ENCODE results near the gene TRAPPC3L. TPM values are rescaled to one million over a fixed set of nuclear protein-coding genes. Genes with fewer than 3 reads are reported as not detected.

TRAPPC3L gene
- polyA plus RNA-seq, 1 donor from 2014 or later = not detected

DNA sequence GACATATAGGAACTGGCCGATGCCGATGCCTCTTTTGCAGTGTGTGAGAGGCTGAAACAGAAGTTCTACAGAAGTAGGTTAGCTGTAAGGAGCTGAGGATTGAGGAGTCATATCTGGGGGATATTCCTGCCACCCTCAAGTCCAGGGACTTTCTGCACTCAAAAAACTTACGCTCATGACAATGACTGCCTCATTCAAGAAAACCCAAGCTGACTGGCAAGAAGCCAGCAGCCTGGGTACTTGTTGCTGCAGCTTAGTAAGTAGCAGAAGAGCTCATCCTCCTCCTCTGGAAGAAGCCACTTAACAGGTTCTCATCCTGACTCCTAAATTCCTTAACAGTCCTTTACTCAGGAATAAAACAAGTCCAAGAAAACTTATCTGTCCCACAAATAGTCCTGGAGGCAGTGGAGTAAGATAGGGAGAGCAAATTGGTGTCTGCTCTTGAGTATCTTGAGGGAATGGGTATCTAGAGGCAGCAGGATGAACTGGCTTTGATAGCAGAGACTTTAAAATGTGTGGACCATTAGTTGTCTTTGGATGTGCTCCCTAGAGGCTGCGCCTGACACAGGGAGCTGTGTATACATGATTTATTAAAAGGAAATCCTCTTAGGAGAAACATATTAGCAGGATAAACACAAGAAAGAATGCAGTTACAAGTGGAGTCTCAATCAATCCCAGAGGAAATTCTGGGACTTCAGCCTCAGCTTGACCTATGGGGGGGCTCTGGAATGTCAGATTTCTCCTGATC, 26.7 kb downstream of the TRAPPC3L start:
- Histone ChIP-seq H3K27me3 (ENCODE audit: insufficient read depth, low read depth, low read length) (no peaks in the 10 kb centered on the region), H3K4me2 (ENCODE audit: low read length) (no peak overlapping the region), H3K9me3 (ENCODE audit: low read length) (no peaks in the 10 kb centered on the region), H3K9me2 (ENCODE audit: insufficient read depth, low read length) (no peaks in the 10 kb centered on the region), H3K4me3 (ENCODE audit: low read length) (no peak overlapping the region), H4K20me1 (ENCODE audit: insufficient read depth) (no peaks in the 10 kb centered on the region), H3F3A (ENCODE audit: insufficient read depth, low read length, poor library complexity, severe bottlenecking) (no peaks in the 10 kb centered on the region), H3K36me3 (ENCODE audit: insufficient read depth, low read length) (no peaks in the 10 kb centered on the region), H3K27ac (ENCODE audit: low read length) (no peak overlapping the region), H3K79me2 (replicated peaks; ENCODE audit: insufficient read depth, low read length) (no peaks in the 10 kb centered on the region), H3K9ac (ENCODE audit: low read length) (no peak overlapping the region), H2AFZ (ENCODE audit: low read depth, low read length) (no peak overlapping the region)
- TF ChIP-seq, protein P1, sequence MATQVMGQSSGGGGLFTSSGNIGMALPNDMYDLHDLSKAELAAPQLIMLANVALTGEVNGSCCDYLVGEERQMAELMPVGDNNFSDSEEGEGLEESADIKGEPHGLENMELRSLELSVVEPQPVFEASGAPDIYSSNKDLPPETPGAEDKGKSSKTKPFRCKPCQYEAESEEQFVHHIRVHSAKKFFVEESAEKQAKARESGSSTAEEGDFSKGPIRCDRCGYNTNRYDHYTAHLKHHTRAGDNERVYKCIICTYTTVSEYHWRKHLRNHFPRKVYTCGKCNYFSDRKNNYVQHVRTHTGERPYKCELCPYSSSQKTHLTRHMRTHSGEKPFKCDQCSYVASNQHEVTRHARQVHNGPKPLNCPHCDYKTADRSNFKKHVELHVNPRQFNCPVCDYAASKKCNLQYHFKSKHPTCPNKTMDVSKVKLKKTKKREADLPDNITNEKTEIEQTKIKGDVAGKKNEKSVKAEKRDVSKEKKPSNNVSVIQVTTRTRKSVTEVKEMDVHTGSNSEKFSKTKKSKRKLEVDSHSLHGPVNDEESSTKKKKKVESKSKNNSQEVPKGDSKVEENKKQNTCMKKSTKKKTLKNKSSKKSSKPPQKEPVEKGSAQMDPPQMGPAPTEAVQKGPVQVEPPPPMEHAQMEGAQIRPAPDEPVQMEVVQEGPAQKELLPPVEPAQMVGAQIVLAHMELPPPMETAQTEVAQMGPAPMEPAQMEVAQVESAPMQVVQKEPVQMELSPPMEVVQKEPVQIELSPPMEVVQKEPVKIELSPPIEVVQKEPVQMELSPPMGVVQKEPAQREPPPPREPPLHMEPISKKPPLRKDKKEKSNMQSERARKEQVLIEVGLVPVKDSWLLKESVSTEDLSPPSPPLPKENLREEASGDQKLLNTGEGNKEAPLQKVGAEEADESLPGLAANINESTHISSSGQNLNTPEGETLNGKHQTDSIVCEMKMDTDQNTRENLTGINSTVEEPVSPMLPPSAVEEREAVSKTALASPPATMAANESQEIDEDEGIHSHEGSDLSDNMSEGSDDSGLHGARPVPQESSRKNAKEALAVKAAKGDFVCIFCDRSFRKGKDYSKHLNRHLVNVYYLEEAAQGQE (IDR thresholded peaks at IDR 0.05; ENCODE audit: borderline replicate concordance) = no peak
- TF ChIP-seq EP300 (conservative IDR thresholded peaks at IDR 0.05; ENCODE audit: poor library complexity, severe bottlenecking) (no peak), SMC3 (conservative IDR thresholded peaks at IDR 0.05; ENCODE audit: poor library complexity) (no peak), TAF1 (IDR thresholded peaks at IDR 0.05; ENCODE audit: low read depth) (no peak), EZH2 (IDR thresholded peaks at IDR 0.05; ENCODE audit: borderline replicate concordance, insufficient read depth, low read length, poor library complexity, severe bottlenecking) (no peak), MXI1 (conservative IDR thresholded peaks at IDR 0.05; ENCODE audit: poor library complexity, severe bottlenecking) (no peak), RAD21 (conservative IDR thresholded peaks at IDR 0.05) (no peak), POLR2AphosphoS5 (IDR thresholded peaks at IDR 0.05) (no peak)
- TF ChIP-seq, protein P2, sequence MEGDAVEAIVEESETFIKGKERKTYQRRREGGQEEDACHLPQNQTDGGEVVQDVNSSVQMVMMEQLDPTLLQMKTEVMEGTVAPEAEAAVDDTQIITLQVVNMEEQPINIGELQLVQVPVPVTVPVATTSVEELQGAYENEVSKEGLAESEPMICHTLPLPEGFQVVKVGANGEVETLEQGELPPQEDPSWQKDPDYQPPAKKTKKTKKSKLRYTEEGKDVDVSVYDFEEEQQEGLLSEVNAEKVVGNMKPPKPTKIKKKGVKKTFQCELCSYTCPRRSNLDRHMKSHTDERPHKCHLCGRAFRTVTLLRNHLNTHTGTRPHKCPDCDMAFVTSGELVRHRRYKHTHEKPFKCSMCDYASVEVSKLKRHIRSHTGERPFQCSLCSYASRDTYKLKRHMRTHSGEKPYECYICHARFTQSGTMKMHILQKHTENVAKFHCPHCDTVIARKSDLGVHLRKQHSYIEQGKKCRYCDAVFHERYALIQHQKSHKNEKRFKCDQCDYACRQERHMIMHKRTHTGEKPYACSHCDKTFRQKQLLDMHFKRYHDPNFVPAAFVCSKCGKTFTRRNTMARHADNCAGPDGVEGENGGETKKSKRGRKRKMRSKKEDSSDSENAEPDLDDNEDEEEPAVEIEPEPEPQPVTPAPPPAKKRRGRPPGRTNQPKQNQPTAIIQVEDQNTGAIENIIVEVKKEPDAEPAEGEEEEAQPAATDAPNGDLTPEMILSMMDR (IDR thresholded peaks at IDR 0.05; ENCODE audit: poor library complexity, severe bottlenecking) = no peak

DNA sequence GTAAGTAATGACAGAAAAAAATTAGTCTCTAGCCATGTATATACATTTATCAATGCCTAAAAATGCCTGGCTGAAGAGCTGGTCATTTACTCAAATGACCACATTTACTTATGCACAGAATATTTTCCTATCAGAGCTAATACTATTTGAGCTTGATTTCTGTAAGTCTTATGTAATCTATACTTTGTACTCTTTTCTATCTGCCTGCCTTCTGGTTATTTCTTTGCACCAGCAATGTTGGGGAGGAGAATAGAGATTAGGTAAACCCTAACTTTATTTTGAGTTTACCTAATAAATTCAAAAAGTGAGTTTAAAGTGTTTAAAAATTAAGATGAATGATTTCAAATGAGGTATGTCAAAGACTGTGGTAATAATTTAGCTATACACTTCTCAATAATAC, 30.3 kb downstream of the TRAPPC3L start:
- no peak for TF ChIP-seq SMC3 (conservative IDR thresholded peaks at IDR 0.05; ENCODE audit: poor library complexity)
- TF ChIP-seq POLR2AphosphoS5 (IDR thresholded peaks at IDR 0.05) = no peak
- TF ChIP-seq RAD21 (conservative IDR thresholded peaks at IDR 0.05) = no peak
- TF ChIP-seq, protein P1 (IDR thresholded peaks at IDR 0.05; ENCODE audit: borderline replicate concordance) = no peak
- no peak for TF ChIP-seq MXI1 (conservative IDR thresholded peaks at IDR 0.05; ENCODE audit: poor library complexity, severe bottlenecking)
- no peak for TF ChIP-seq TAF1 (IDR thresholded peaks at IDR 0.05; ENCODE audit: low read depth)
- TF ChIP-seq EP300 (conservative IDR thresholded peaks at IDR 0.05; ENCODE audit: poor library complexity, severe bottlenecking) = no peak
- TF ChIP-seq, protein P2 (IDR thresholded peaks at IDR 0.05; ENCODE audit: poor library complexity, severe bottlenecking) = no peak
- no peak for TF ChIP-seq EZH2 (IDR thresholded peaks at IDR 0.05; ENCODE audit: borderline replicate concordance, insufficient read depth, low read length, poor library complexity, severe bottlenecking)
- Histone ChIP-seq H4K20me1 (ENCODE audit: insufficient read depth) (no peaks in the 10 kb centered on the region), H3K4me2 (ENCODE audit: low read length) (no peak overlapping the region), H3K9me3 (ENCODE audit: low read length) (no peaks in the 10 kb centered on the region), H3K36me3 (ENCODE audit: insufficient read depth, low read length) (no peaks in the 10 kb centered on the region), H2AFZ (ENCODE audit: low read depth, low read length) (no peak overlapping the region), H3K79me2 (replicated peaks; ENCODE audit: insufficient read depth, low read length) (no peaks in the 10 kb centered on the region), H3K9me2 (ENCODE audit: insufficient read depth, low read length) (no peaks in the 10 kb centered on the region), H3F3A (ENCODE audit: insufficient read depth, low read length, poor library complexity, severe bottlenecking) (no peaks in the 10 kb centered on the region), H3K27me3 (ENCODE audit: insufficient read depth, low read depth, low read length) (no peaks in the 10 kb centered on the region), H3K9ac (ENCODE audit: low read length) (no peak overlapping the region), H3K4me3 (ENCODE audit: low read length) (no peak overlapping the region), H3K27ac (ENCODE audit: low read length) (no peak overlapping the region)

All from neural cell (in vitro differentiated cells).